ENCODE results near the gene PLCB3.

Gene PLCB3

GRCh38 chr11:64289002-64289564 lies 37.8 kb downstream of the PLCB3 start:
- H3K4me2 ChIP-seq (ENCODE audit: low read depth, low read length, poor library complexity, severe bottlenecking) = no peak overlapping the region
- H2AFZ ChIP-seq (ENCODE audit: low read depth, low read length, severe bottlenecking) = no peak overlapping the region
- no peaks in the 10 kb centered on the region for H3K9me2 ChIP-seq (replicated peaks; ENCODE audit: insufficient read depth, low read length)
- no peak overlapping the region for H3K9ac ChIP-seq (ENCODE audit: low read length)
- no peaks in the 10 kb centered on the region for H4K20me1 ChIP-seq (ENCODE audit: low read depth, low read length)
- no peaks in the 10 kb centered on the region for H3K27me3 ChIP-seq (ENCODE audit: low read length)
- H3K9me3 ChIP-seq (ENCODE audit: insufficient read depth, low read length) = no peaks in the 10 kb centered on the region
- no peak for TF ChIP-seq CTCF (IDR thresholded peaks at IDR 0.05; ENCODE audit: insufficient read depth, low read length, poor library complexity, severe bottlenecking)
- no peak for TF ChIP-seq EZH2phosphoT487 (conservative IDR thresholded peaks at IDR 0.05; ENCODE audit: low read length)
- no peak overlapping the region for H3K27ac ChIP-seq (ENCODE audit: low read depth, low read length)
- no peak overlapping the region for H3K4me3 ChIP-seq (ENCODE audit: insufficient read depth, low read length, poor library complexity, severe bottlenecking)
- H3F3A ChIP-seq (ENCODE audit: insufficient read depth) = peaks cover 4% of the 10 kb centered on the region; the same call in 1 of the 2 replicates
- no peaks in the 10 kb centered on the region for H3K36me3 ChIP-seq (ENCODE audit: low read length)
- H3K79me2 ChIP-seq (ENCODE audit: insufficient read depth, low read length) = no peaks in the 10 kb centered on the region

- H3F3A ChIP-seq (ENCODE audit: insufficient read depth) = no peaks in the 10 kb centered on the region
- no peak overlapping the region for H3K9ac ChIP-seq (ENCODE audit: low read length)
- H3K4me3 ChIP-seq (ENCODE audit: insufficient read depth, low read length, poor library complexity, severe bottlenecking) = no peak overlapping the region
- H3K36me3 ChIP-seq (ENCODE audit: low read length) = no peaks in the 10 kb centered on the region
- no peak overlapping the region for H3K27ac ChIP-seq (ENCODE audit: low read depth, low read length)
- H2AFZ ChIP-seq (ENCODE audit: low read depth, low read length, severe bottlenecking) = no peak overlapping the region
- no peak overlapping the region for H3K4me2 ChIP-seq (ENCODE audit: low read depth, low read length, poor library complexity, severe bottlenecking)
- TF ChIP-seq EZH2phosphoT487 (conservative IDR thresholded peaks at IDR 0.05; ENCODE audit: low read length) = no peak
- TF ChIP-seq CTCF (IDR thresholded peaks at IDR 0.05; ENCODE audit: insufficient read depth, low read length, poor library complexity, severe bottlenecking) = no peak
- H3K9me2 ChIP-seq (replicated peaks; ENCODE audit: insufficient read depth, low read length) = no peaks in the 10 kb centered on the region
- H3K27me3 ChIP-seq (ENCODE audit: low read length) = no peaks in the 10 kb centered on the region
- H3K9me3 ChIP-seq (ENCODE audit: insufficient read depth, low read length) = no peaks in the 10 kb centered on the region
- H4K20me1 ChIP-seq (ENCODE audit: low read depth, low read length) = no peaks in the 10 kb centered on the region
- no peaks in the 10 kb centered on the region for H3K79me2 ChIP-seq (ENCODE audit: insufficient read depth, low read length)
Measured at GRCh38 chr11:64290352-64291261, 39.3 kb downstream of the PLCB3 start.

- no peaks in the 10 kb centered on the region for H3K79me2 ChIP-seq (ENCODE audit: insufficient read depth, low read length)
- no peak within 1 kb of the TSS for H3K27ac ChIP-seq (ENCODE audit: low read depth, low read length)
- TF ChIP-seq CTCF (IDR thresholded peaks at IDR 0.05; ENCODE audit: insufficient read depth, low read length, poor library complexity, severe bottlenecking) (no peak), EZH2phosphoT487 (conservative IDR thresholded peaks at IDR 0.05; ENCODE audit: low read length) (no peak)
- H3K9ac ChIP-seq (ENCODE audit: low read length) = no peak within 1 kb of the TSS
- H3K27me3 ChIP-seq (ENCODE audit: low read length) = no peaks in the 10 kb centered on the region
- no peaks in the 10 kb centered on the region for H3K9me2 ChIP-seq (replicated peaks; ENCODE audit: insufficient read depth, low read length)
- no peak within 1 kb of the TSS for H3K4me2 ChIP-seq (ENCODE audit: low read depth, low read length, poor library complexity, severe bottlenecking)
- no peaks in the 10 kb centered on the region for H3F3A ChIP-seq (ENCODE audit: insufficient read depth)
- no peak within 1 kb of the TSS for H3K4me3 ChIP-seq (ENCODE audit: insufficient read depth, low read length, poor library complexity, severe bottlenecking)
- no peaks in the 10 kb centered on the region for H3K36me3 ChIP-seq (ENCODE audit: low read length)
- no peak within 1 kb of the TSS for H2AFZ ChIP-seq (ENCODE audit: low read depth, low read length, severe bottlenecking)
- no peaks in the 10 kb centered on the region for H3K9me3 ChIP-seq (ENCODE audit: insufficient read depth, low read length)
- H4K20me1 ChIP-seq (ENCODE audit: low read depth, low read length) = no peaks in the 10 kb centered on the region
Measured at GRCh38 chr11:64291262-64291751, 40.0 kb downstream of the PLCB3 start, which contains the start of gene KCNK4. KCNK4 (plus strand) TSS chr11:64291302; CDS start chr11:64293019, 1,717 bp downstream.
